Left lung (tissue), 10 donors: ENCODE data around the gene MTHFD1L. TPM values are rescaled to one million over a fixed set of nuclear protein-coding genes. Genes with fewer than 3 reads are reported as not detected.

ENCODE experiments used
- ATAC-seq: fragments of 200-7000 bp; cut with Tn5 transposase; one replicate; pipeline ENCODE4 v1.9.1; 2020; ENCODE audit warnings: moderate library complexity
- DNase-seq, 4 donors: peaks; one replicate each; pipeline ENCODE4 v3.0.0-alpha.2; 2013 to 2020
- H3K27ac ChIP-seq, 2 donors: fragments of 200-600 bp; sonication (generic) in 1 of 2; one replicate each; pipeline versions ENCODE4 v1.5.0 to v1.8.0; 2020 to 2021
- H3K27me3 ChIP-seq, 2 donors: fragments of 200-600 bp; sonication (generic) in 1 of 2; one replicate each; pipeline versions ENCODE4 v1.5.0 to v1.8.0; 2020 to 2021
- H3K36me3 ChIP-seq, 2 donors: fragments of 200-600 bp; sonication (generic) in 1 of 2; one replicate each; pipeline versions ENCODE4 v1.5.0 to v1.8.0; 2020 to 2021
- H3K4me1 ChIP-seq, 2 donors: fragments of 200-600 bp; one replicate each; pipeline ENCODE4 v1.8.0; 2021
- H3K4me3 ChIP-seq, 2 donors: fragments of 200-600 bp; sonication (generic) in 1 of 2; one replicate each; pipeline versions ENCODE4 v1.5.0 to v1.8.0; 2020 to 2021; ENCODE audit warnings: mild to moderate bottlenecking in 1 of 2
- H3K9me3 ChIP-seq, 2 donors: fragments of 200-600 bp; sonication (generic) in 1 of 2; one replicate each; pipeline versions ENCODE4 v1.5.0 to v1.8.0; 2020 to 2021
- CTCF ChIP-seq, 2 donors: fragments of 200-600 bp; sonication (generic) in 1 of 2; IDR thresholded peaks; one replicate each; pipeline versions ENCODE4 v1.5.0 to v1.8.0; 2021; ENCODE audit warnings: antibody characterized with exemption in 2 of 2
- intact Hi-C, 2 donors: fragments of 100-400 bp; cut with DNase I; formaldehyde crosslinking; loops; one replicate each; pipeline versions ENCODE4 v1.11.2 to v1.14.2; 2022
- polyA plus RNA-seq, 6 donors: library from polyadenylated mRNA; unstranded; fragments of 120-200 nt; gene quantifications; one replicate each; pipeline ENCODE4 v1.2.1, GENCODE V29; 2013; ENCODE audit not compliant: insufficient read length in 6 of 6
- total RNA-seq, 2 donors: library from RNA; stranded (reverse); fragmentation: NEBNext Ultra II Directional; extraction: Animal tissue kit (Norgen Biotek cat#: 25700); gene quantifications; one replicate each; pipeline ENCODE4 v1.2.1, GENCODE V29; 2021
- donor health status: DM: no; HTN: yes; CAD: no.
- donor health status: DM: no; HTN: no; CAD: no.

The MTHFD1L gene
- total and polyA plus RNA-seq, 8 donors = 11.9 to 38.2 (median 16.0) TPM

- H3K36me3 ChIP-seq = peaks cover 0 to 24% of the 10 kb centered on the region in 2 donors
- H3K9me3 ChIP-seq = no peaks in the 10 kb centered on the region
- no peaks in the 10 kb centered on the region for H3K27me3 ChIP-seq
- TF ChIP-seq CTCF (IDR thresholded peaks at IDR 0.05) = no peak
- intact Hi-C loops = no loop called here
- no peak for DNase-seq
- H3K27ac ChIP-seq = no peak overlapping the region
- no peak for ATAC-seq
- H3K4me3 ChIP-seq = no peak overlapping the region
- peaks cover 0 to 6% of the 10 kb centered on the region in 2 donors for H3K4me1 ChIP-seq
These were observed 60.1 kb downstream of the MTHFD1L start for GRCh38 chr6:150925590-150925928.

- no peak overlapping the region for H3K27ac ChIP-seq
- intact Hi-C loops = no loop called here
- no peak for TF ChIP-seq CTCF (IDR thresholded peaks at IDR 0.05)
- H3K9me3 ChIP-seq = no peaks in the 10 kb centered on the region
- peaks cover 0 to 21% of the 10 kb centered on the region in 2 donors for H3K36me3 ChIP-seq
- no peaks in the 10 kb centered on the region for H3K27me3 ChIP-seq
- DNase-seq = no peak
- no peak for ATAC-seq
- H3K4me1 ChIP-seq = peaks cover 0 to 6% of the 10 kb centered on the region in 2 donors
- H3K4me3 ChIP-seq = no peak overlapping the region
These were observed 60.5 kb downstream of the MTHFD1L start for GRCh38 chr6:150925976-150926375.

- ATAC-seq (no peak), DNase-seq (no peak)
- TF ChIP-seq CTCF (IDR thresholded peaks at IDR 0.05) = no peak
- Histone ChIP-seq H3K27ac (no peak overlapping the region), H3K4me1 (peaks cover 0 to 6% of the 10 kb centered on the region in 2 donors), H3K36me3 (peaks cover 0 to 7% of the 10 kb centered on the region in 2 donors), H3K27me3 (no peaks in the 10 kb centered on the region), H3K4me3 (no peak overlapping the region), H3K9me3 (no peaks in the 10 kb centered on the region)
- intact Hi-C loops = no loop called here
These were observed 63.4 kb downstream of the MTHFD1L start for GRCh38 chr6:150928882-150929281.

- DNase-seq (no peak), ATAC-seq (no peak)
- Histone ChIP-seq H3K36me3 (peaks cover 0 to 7% of the 10 kb centered on the region in 2 donors), H3K9me3 (no peaks in the 10 kb centered on the region), H3K27ac (no peak overlapping the region), H3K4me1 (peaks cover 0 to 6% of the 10 kb centered on the region in 2 donors), H3K4me3 (no peak overlapping the region), H3K27me3 (no peaks in the 10 kb centered on the region)
- no peak for TF ChIP-seq CTCF (IDR thresholded peaks at IDR 0.05)
- intact Hi-C loops = no loop called here
These were observed 63.9 kb downstream of the MTHFD1L start for GRCh38 chr6:150929416-150929815.

- Histone ChIP-seq H3K9me3 (no peaks in the 10 kb centered on the region), H3K4me3 (no peak overlapping the region), H3K27ac (no peak overlapping the region), H3K36me3 (peaks cover 0 to under 1% of the 10 kb centered on the region in 2 donors), H3K4me1 (no peaks in the 10 kb centered on the region), H3K27me3 (no peaks in the 10 kb centered on the region)
- ATAC-seq (no peak), DNase-seq (no peak)
- no peak for TF ChIP-seq CTCF (IDR thresholded peaks at IDR 0.05)
- intact Hi-C loops = no loop called here
These were observed 65.3 kb downstream of the MTHFD1L start for GRCh38 chr6:150930841-150931240.
